H1 (cell line): ENCODE measurements around the gene MYH16. TPM values are rescaled to one million over a fixed set of nuclear protein-coding genes. Genes with fewer than 3 reads are reported as not detected.

ENCODE experiments used
- MAX ChIP-seq: IDR thresholded peaks from 2 replicates; pipeline ENCODE4 v1.6.1; 2012; ENCODE audit warnings: inconsistent platforms
- TCF12 ChIP-seq: IDR thresholded peaks from 2 replicates; pipeline ENCODE4 v1.6.1; 2011; ENCODE audit warnings: low read depth, mild to moderate bottlenecking, low read length
- polyA plus RNA-seq, 7 experiments: library from polyadenylated mRNA; depleted of rRNA in 3 of 7; stranded (reverse) in 5 of 7; unstranded in 2 of 7; fragments of >200 nt in 5 of 7; fragments of 200-250 nt in 2 of 7; gene quantifications; 1 replicate in 5 of 7; 2 replicates in 1 of 7; 4 replicates in 1 of 7; pipeline versions ENCODE4 v1.2.1 to v1.2.3, GENCODE V29; 2011 to 2013; ENCODE audit warnings: missing spikeins in 2 of 7, mixed read lengths in 2 of 7
- total RNA-seq: library from RNA; stranded (reverse); fragmentation: NEBNext Ultra II Directional; extraction: Animal tissue kit (Norgen Biotek cat#: 25700); gene quantifications from 2 replicates; pipeline ENCODE4 v1.2.1, GENCODE V29; 2021
- TF ChIP-seq, protein P1 (sequence below): fragments of 300-600 bp; sonication (generic); IDR thresholded peaks from 2 replicates; pipeline ENCODE4 v1.7.1; 2012; ENCODE audit warnings: low read length, moderate library complexity, mild to moderate bottlenecking, inconsistent platforms; ENCODE audit not compliant: insufficient replicate concordance

MYH16 gene
- total and polyA plus RNA-seq, 2 of the 8 experiments (the other 6 are each of a cell fraction or from before 2014, with no cell fraction given), result not detected

- TF ChIP-seq, protein P1, sequence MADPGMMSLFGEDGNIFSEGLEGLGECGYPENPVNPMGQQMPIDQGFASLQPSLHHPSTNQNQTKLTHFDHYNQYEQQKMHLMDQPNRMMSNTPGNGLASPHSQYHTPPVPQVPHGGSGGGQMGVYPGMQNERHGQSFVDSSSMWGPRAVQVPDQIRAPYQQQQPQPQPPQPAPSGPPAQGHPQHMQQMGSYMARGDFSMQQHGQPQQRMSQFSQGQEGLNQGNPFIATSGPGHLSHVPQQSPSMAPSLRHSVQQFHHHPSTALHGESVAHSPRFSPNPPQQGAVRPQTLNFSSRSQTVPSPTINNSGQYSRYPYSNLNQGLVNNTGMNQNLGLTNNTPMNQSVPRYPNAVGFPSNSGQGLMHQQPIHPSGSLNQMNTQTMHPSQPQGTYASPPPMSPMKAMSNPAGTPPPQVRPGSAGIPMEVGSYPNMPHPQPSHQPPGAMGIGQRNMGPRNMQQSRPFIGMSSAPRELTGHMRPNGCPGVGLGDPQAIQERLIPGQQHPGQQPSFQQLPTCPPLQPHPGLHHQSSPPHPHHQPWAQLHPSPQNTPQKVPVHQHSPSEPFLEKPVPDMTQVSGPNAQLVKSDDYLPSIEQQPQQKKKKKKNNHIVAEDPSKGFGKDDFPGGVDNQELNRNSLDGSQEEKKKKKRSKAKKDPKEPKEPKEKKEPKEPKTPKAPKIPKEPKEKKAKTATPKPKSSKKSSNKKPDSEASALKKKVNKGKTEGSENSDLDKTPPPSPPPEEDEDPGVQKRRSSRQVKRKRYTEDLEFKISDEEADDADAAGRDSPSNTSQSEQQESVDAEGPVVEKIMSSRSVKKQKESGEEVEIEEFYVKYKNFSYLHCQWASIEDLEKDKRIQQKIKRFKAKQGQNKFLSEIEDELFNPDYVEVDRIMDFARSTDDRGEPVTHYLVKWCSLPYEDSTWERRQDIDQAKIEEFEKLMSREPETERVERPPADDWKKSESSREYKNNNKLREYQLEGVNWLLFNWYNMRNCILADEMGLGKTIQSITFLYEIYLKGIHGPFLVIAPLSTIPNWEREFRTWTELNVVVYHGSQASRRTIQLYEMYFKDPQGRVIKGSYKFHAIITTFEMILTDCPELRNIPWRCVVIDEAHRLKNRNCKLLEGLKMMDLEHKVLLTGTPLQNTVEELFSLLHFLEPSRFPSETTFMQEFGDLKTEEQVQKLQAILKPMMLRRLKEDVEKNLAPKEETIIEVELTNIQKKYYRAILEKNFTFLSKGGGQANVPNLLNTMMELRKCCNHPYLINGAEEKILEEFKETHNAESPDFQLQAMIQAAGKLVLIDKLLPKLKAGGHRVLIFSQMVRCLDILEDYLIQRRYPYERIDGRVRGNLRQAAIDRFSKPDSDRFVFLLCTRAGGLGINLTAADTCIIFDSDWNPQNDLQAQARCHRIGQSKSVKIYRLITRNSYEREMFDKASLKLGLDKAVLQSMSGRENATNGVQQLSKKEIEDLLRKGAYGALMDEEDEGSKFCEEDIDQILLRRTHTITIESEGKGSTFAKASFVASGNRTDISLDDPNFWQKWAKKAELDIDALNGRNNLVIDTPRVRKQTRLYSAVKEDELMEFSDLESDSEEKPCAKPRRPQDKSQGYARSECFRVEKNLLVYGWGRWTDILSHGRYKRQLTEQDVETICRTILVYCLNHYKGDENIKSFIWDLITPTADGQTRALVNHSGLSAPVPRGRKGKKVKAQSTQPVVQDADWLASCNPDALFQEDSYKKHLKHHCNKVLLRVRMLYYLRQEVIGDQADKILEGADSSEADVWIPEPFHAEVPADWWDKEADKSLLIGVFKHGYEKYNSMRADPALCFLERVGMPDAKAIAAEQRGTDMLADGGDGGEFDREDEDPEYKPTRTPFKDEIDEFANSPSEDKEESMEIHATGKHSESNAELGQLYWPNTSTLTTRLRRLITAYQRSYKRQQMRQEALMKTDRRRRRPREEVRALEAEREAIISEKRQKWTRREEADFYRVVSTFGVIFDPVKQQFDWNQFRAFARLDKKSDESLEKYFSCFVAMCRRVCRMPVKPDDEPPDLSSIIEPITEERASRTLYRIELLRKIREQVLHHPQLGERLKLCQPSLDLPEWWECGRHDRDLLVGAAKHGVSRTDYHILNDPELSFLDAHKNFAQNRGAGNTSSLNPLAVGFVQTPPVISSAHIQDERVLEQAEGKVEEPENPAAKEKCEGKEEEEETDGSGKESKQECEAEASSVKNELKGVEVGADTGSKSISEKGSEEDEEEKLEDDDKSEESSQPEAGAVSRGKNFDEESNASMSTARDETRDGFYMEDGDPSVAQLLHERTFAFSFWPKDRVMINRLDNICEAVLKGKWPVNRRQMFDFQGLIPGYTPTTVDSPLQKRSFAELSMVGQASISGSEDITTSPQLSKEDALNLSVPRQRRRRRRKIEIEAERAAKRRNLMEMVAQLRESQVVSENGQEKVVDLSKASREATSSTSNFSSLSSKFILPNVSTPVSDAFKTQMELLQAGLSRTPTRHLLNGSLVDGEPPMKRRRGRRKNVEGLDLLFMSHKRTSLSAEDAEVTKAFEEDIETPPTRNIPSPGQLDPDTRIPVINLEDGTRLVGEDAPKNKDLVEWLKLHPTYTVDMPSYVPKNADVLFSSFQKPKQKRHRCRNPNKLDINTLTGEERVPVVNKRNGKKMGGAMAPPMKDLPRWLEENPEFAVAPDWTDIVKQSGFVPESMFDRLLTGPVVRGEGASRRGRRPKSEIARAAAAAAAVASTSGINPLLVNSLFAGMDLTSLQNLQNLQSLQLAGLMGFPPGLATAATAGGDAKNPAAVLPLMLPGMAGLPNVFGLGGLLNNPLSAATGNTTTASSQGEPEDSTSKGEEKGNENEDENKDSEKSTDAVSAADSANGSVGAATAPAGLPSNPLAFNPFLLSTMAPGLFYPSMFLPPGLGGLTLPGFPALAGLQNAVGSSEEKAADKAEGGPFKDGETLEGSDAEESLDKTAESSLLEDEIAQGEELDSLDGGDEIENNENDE, result no peak
- no peak for TF ChIP-seq MAX
- no peak for TF ChIP-seq TCF12
Observed at GRCh38 chr7:99301496-99301895, 28.9 kb downstream of the MYH16 start (continued).
